HG02852 (cell line): Measurements from ENCODE around the gene PRPH.
"Not testable (repeated sequence)": the region's sequence is repeated elsewhere in the genome, so short reads cannot be mapped to it uniquely, and the experiment has no call there.

Experiments
- ATAC-seq: cut with Tn5 transposase; IDR thresholded peaks from one replicate; pipeline ENCODE4 v1.9.1; 2021; ENCODE audit warnings: mild to moderate bottlenecking, moderate library complexity; ENCODE audit not compliant: unreplicated experiment

The PRPH gene

GRCh38 chr12:49332441-49332861 is 37.5 kb downstream of the PRPH start:
- ATAC-seq = no peak

- ATAC-seq = no peak
Measured at GRCh38 chr12:49332891-49333371, 38.0 kb downstream of the PRPH start.

GRCh38 chr12:49333778-49334177 is 38.8 kb downstream of the PRPH start:
- not testable (repeated sequence) for ATAC-seq

- no peak for ATAC-seq
Measured at GRCh38 chr12:49334226-49334625, 39.3 kb downstream of the PRPH start.

GRCh38 chr12:49334681-49335080 is 39.7 kb downstream of the PRPH start:
- no peak for ATAC-seq

GRCh38 chr12:49335118-49335954 is 40.4 kb downstream of the PRPH start:
- no peak for ATAC-seq

- no peak for ATAC-seq
Measured at GRCh38 chr12:49335955-49336644, 41.2 kb downstream of the PRPH start.

GRCh38 chr12:49336645-49337584 is 42.0 kb downstream of the PRPH start, which contains the start of gene C1QL4:
Gene C1QL4 (minus strand): TSS chr12:49337188. CDS start chr12:49336477, 711 bp downstream.
- peak; percentile 71 for ATAC-seq

- no peak for ATAC-seq
Measured at GRCh38 chr12:49338830-49339463, 44.0 kb downstream of the PRPH start.

- ATAC-seq = no peak
Measured at GRCh38 chr12:49339464-49339861, 44.5 kb downstream of the PRPH start.

- no peak for ATAC-seq
Measured at GRCh38 chr12:49340095-49340870, 45.3 kb downstream of the PRPH start.

GRCh38 chr12:49340971-49341776 is 46.2 kb downstream of the PRPH start:
- no peak for ATAC-seq

GRCh38 chr12:49341777-49342065 is 46.8 kb downstream of the PRPH start:
- no peak for ATAC-seq

GRCh38 chr12:49342066-49342913 is 47.3 kb downstream of the PRPH start:
- ATAC-seq = peak; percentile 53

GRCh38 chr12:49342914-49343731 is 48.2 kb downstream of the PRPH start:
- ATAC-seq = no peak

GRCh38 chr12:49344486-49345050 is 49.6 kb downstream of the PRPH start:
- no peak for ATAC-seq
